BE2C (cell line): ENCODE data around the gene YTHDF2.
"Not testable (repeated sequence)": the region's sequence is repeated elsewhere in the genome, so short reads cannot be mapped to it uniquely, and the experiment has no call there.

Experiments used
- DNase-seq: peaks from one replicate; pipeline ENCODE4 v3.0.0-alpha.2; 2020
- H3K27me3 ChIP-seq: fragments of 250-450 bp; sonication (Bioruptor Pico); 2 replicates; pipeline ENCODE4 v1.5.1; 2020; ENCODE audit warnings: mild to moderate bottlenecking
- H3K36me3 ChIP-seq: fragments of 250-450 bp; sonication (Bioruptor Pico); 2 replicates; pipeline ENCODE4 v1.5.1; 2020; ENCODE audit warnings: mild to moderate bottlenecking
- H3K4me1 ChIP-seq: fragments of 250-450 bp; sonication (Bioruptor Pico); 2 replicates; pipeline ENCODE4 v1.5.1; 2020
- H3K4me3 ChIP-seq: 2 replicates; pipeline ENCODE4 v1.5.1; 2011; ENCODE audit warnings: low read depth, low read length
- H3K9me3 ChIP-seq: fragments of 250-450 bp; sonication (Bioruptor Pico); 2 replicates; pipeline ENCODE4 v1.5.1; 2020
- CTCF ChIP-seq: IDR thresholded peaks from 2 replicates; pipeline ENCODE4 v1.5.1; 2012; ENCODE audit warnings: mild to moderate bottlenecking, low read depth, low read length

YTHDF2 gene

GRCh38 chr1:28744184-28744583 is 7.4 kb downstream of the YTHDF2 start:
- no peaks in the 10 kb centered on the region for H3K4me1 ChIP-seq

DNA sequence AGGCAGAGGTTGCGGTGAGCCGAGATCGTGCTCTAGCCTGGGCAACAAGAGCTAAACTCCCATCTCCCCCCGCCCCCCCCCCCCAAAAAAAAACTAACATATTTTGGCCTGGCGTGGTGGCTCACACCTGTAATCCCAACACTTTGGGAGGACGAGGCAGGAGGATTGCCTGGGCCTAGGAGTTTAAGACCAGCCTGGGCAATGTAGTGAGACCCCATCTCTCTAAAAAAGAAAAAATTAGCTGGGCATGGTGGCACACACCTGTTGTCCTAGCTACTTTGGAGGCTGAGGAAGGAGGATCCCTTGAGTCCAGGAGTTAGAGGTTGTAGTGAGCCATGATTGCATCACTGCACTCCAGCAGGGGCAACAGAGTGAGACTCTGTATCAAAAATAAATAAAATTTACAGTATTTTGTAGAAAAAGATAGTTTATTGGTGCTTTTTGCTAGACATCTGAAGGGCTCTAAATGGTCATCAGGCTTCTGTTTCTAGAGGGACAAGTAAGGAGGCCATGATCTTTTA is 9.0 kb downstream of the YTHDF2 start:
- DNase-seq = no peak
- Histone ChIP-seq H3K4me3 (no peak overlapping the region), H3K36me3 (peaks cover 65% of the 10 kb centered on the region), H3K9me3 (no peaks in the 10 kb centered on the region), H3K27me3 (no peaks in the 10 kb centered on the region), H3K4me1 (no peaks in the 10 kb centered on the region)
- TF ChIP-seq CTCF = no peak

More at GRCh38 chr1:28744184-28744583, 7.4 kb downstream of the YTHDF2 start:
- H3K36me3 ChIP-seq = peaks cover 74% of the 10 kb centered on the region
- TF ChIP-seq CTCF = no peak
- H3K4me3 ChIP-seq = no peak overlapping the region
- no peaks in the 10 kb centered on the region for H3K27me3 ChIP-seq
- H3K9me3 ChIP-seq = no peaks in the 10 kb centered on the region
- DNase-seq = no peak

- no peak for TF ChIP-seq CTCF
- Histone ChIP-seq H3K4me3 (no peak overlapping the region), H3K27me3 (no peaks in the 10 kb centered on the region), H3K4me1 (no peaks in the 10 kb centered on the region), H3K36me3 (peaks cover 37% of the 10 kb centered on the region), H3K9me3 (no peaks in the 10 kb centered on the region)
- no peak for DNase-seq
Observed at GRCh38 chr1:28750330-28750729, 13.6 kb downstream of the YTHDF2 start.

- DNase-seq = not testable (repeated sequence)
- H3K36me3 ChIP-seq = peaks cover 36% of the 10 kb centered on the region
Observed at GRCh38 chr1:28750771-28751294, 14.1 kb downstream of the YTHDF2 start.

GRCh38 chr1:28751315-28752060 is 14.7 kb downstream of the YTHDF2 start:
- Histone ChIP-seq H3K9me3 (no peaks in the 10 kb centered on the region), H3K4me1 (no peaks in the 10 kb centered on the region), H3K4me3 (no peak overlapping the region), H3K27me3 (no peaks in the 10 kb centered on the region), H3K36me3 (peaks cover 37% of the 10 kb centered on the region)
- no peak for TF ChIP-seq CTCF
- no peak for DNase-seq

More at GRCh38 chr1:28750771-28751294, 14.1 kb downstream of the YTHDF2 start:
- not testable (repeated sequence) for H3K27me3 ChIP-seq, H3K4me1 ChIP-seq, H3K9me3 ChIP-seq, H3K4me3 ChIP-seq

GRCh38 chr1:28755701-28756100 is 19.0 kb downstream of the YTHDF2 start:
- Histone ChIP-seq H3K4me1 (no peaks in the 10 kb centered on the region), H3K27me3 (no peaks in the 10 kb centered on the region), H3K9me3 (no peaks in the 10 kb centered on the region), H3K36me3 (peaks cover 41% of the 10 kb centered on the region), H3K4me3 (no peak overlapping the region)
- TF ChIP-seq CTCF = no peak
- no peak for DNase-seq
